ENCODE measurements around the gene CCL19. TPM values are rescaled to one million over a fixed set of nuclear protein-coding genes. Genes with fewer than 3 reads are reported as not detected.

CCL19 gene
- polyA plus RNA-seq, 1 of the 3 experiments (the other 2 are of a cell fraction): not detected

GRCh38 chr9:34646211-34647083 is 44.6 kb downstream of the CCL19 start, which contains the start of gene GALT (continued):
- peak; percentile 44; the same call in 1 of the 2 replicates for TF ChIP-seq TAF1 (IDR thresholded peaks at IDR 0.05; ENCODE audit: borderline replicate concordance, low read depth, low read length)
- no peak for TF ChIP-seq EZH2phosphoT487 (IDR thresholded peaks at IDR 0.05; ENCODE audit: borderline replicate concordance, low read depth)
- TF ChIP-seq MEF2A (IDR thresholded peaks at IDR 0.05; ENCODE audit: borderline replicate concordance, low read depth): no peak
- no peak for TF ChIP-seq ELF1 (IDR thresholded peaks at IDR 0.05)
- TF ChIP-seq SMC3 (IDR thresholded peaks at IDR 0.05; ENCODE audit: low read depth, low read length): peak; percentile 5; the same call in 1 of the 2 replicates
- TF ChIP-seq RAD21 (IDR thresholded peaks at IDR 0.05; ENCODE audit: low read length): peak; percentile 42
- TF ChIP-seq EP300 (IDR thresholded peaks at IDR 0.05; ENCODE audit: borderline replicate concordance in 1 of 2, low read depth in 1 of 2, low read length in 1 of 2): no peak; a peak in 1 of 4 replicates
- TF ChIP-seq, protein P1, sequence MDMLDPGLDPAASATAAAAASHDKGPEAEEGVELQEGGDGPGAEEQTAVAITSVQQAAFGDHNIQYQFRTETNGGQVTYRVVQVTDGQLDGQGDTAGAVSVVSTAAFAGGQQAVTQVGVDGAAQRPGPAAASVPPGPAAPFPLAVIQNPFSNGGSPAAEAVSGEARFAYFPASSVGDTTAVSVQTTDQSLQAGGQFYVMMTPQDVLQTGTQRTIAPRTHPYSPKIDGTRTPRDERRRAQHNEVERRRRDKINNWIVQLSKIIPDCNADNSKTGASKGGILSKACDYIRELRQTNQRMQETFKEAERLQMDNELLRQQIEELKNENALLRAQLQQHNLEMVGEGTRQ (IDR thresholded peaks at IDR 0.05; ENCODE audit: borderline replicate concordance, low read depth, low read length): peak; percentile 90
- TF ChIP-seq PBX3 (IDR thresholded peaks at IDR 0.05): peak; percentile 60
- peak; percentile 57 for TF ChIP-seq YY1 (IDR thresholded peaks at IDR 0.05; ENCODE audit: low read depth)

DNA sequence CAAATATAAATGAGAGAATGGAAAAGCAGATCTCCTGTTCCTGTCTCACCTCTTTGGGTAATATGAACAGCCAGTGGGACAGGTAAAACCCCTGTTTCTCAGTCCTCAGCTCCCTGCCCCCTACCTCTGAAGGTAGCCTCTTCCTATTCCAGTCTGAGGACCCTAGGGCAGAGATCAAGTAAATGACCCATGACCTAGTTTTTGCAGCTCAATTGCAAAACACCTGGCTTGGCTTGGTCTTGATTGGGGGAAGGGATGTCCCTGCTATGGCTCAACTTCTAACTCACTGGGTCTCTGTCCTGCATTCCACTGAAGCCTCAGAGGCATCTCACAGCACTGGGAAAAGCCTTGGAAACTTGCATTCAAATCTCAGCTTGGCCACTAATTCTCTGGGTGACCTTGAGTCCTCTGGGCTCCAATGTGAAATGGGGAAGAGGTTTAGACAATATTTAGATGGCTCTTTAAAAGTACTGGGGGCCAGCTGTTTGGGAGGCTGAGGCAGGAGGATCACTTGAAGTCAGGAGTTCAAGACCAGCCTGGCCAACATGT is 46.2 kb downstream of the CCL19 start:
- no peaks in the 10 kb centered on the region for H4K20me1 ChIP-seq (ENCODE audit: insufficient read depth)
- no peak overlapping the region for H3K9ac ChIP-seq
- ChIA-PET CTCF (interaction anchor here (0.7 to 14.1 kb wide), 6 partner anchors 7 to 58 kb away, joined by 3 to 152 read pairs (median 18); partner anchors contain the start of genes CCL27, RPP25L and SIGMAR1), POLR2A (interaction anchor here (0.6 kb wide), 1 partner anchor 31 kb away, joined by 4 read pairs; no protein-coding TSS in a partner anchor)
- H3K27me3 ChIP-seq (ENCODE audit: insufficient read depth): no peaks in the 10 kb centered on the region
- no peak overlapping the region for H2AFZ ChIP-seq (ENCODE audit: low read depth)
- H3K27ac ChIP-seq (ENCODE audit: low read depth in 2 of 2, low read length in 1 of 2): no peak overlapping the region
- no peak for DNase-seq
- TF ChIP-seq YY1 (IDR thresholded peaks at IDR 0.05; ENCODE audit: low read depth) (no peak), ELF1 (IDR thresholded peaks at IDR 0.05) (no peak), FOSL2 (IDR thresholded peaks at IDR 0.05; ENCODE audit: borderline replicate concordance, low read depth) (no peak), MEF2A (IDR thresholded peaks at IDR 0.05; ENCODE audit: borderline replicate concordance, low read depth) (no peak), SMC3 (IDR thresholded peaks at IDR 0.05; ENCODE audit: low read depth, low read length) (no peak), NFIC (IDR thresholded peaks at IDR 0.05; ENCODE audit: borderline replicate concordance) (no peak), TEAD4 (IDR thresholded peaks at IDR 0.05; ENCODE audit: borderline replicate concordance, insufficient read depth) (no peak), NRF1 (IDR thresholded peaks at IDR 0.05; ENCODE audit: low read depth, low read length) (no peak), CHD2 (IDR thresholded peaks at IDR 0.05; ENCODE audit: low read length, partially characterized antibody) (no peak)
- TF ChIP-seq, protein P1 (IDR thresholded peaks at IDR 0.05; ENCODE audit: borderline replicate concordance, low read depth, low read length): no peak
- TF ChIP-seq, protein P2, sequence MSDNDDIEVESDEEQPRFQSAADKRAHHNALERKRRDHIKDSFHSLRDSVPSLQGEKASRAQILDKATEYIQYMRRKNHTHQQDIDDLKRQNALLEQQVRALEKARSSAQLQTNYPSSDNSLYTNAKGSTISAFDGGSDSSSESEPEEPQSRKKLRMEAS (IDR thresholded peaks at IDR 0.05; ENCODE audit: low read depth): no peak
- H3K9me2 ChIP-seq: no peaks in the 10 kb centered on the region
- no peak overlapping the region for H3K4me3 ChIP-seq (ENCODE audit: low read depth in 2 of 2, low read length in 1 of 2)
- no peaks in the 10 kb centered on the region for H3K9me3 ChIP-seq
- no peak overlapping the region for H3K4me2 ChIP-seq
- H3K4me1 ChIP-seq (ENCODE audit: control insufficient read depth in 1 of 2, insufficient read depth in 2 of 2, low read depth in 1 of 2, low read length in 1 of 2): peaks cover 3 to 32% of the 10 kb centered on the region in 2 experiments; a peak in 2 of 4 replicates
- peaks cover 11 to 19% of the 10 kb centered on the region in 2 experiments for H3K36me3 ChIP-seq (replicated peaks in 1 of 2; ENCODE audit: control insufficient read depth in 1 of 2, insufficient read depth in 2 of 2, low read length in 1 of 2)
- peaks cover 9% of the 10 kb centered on the region for H3F3A ChIP-seq (replicated peaks; ENCODE audit: insufficient read depth)
- peaks cover 14% of the 10 kb centered on the region; the same call in 1 of the 2 replicates for H3K79me2 ChIP-seq (ENCODE audit: insufficient read depth)

All from SK-N-SH (cell line).